ENCODE results near the gene SLC39A11.

GRCh38 chr17:73023759-73024158 lies 68.7 kb downstream of the SLC39A11 start:
- no peak for TF ChIP-seq CTCF (conservative IDR thresholded peaks at IDR 0.05; ENCODE audit: low read depth, low read length)
- TF ChIP-seq EZH2 (IDR thresholded peaks at IDR 0.05; ENCODE audit: borderline replicate concordance, low read depth, low read length, poor library complexity, severe bottlenecking) = no peak
